ENCODE results near the gene SHROOM2.

SHROOM2 gene

DNA sequence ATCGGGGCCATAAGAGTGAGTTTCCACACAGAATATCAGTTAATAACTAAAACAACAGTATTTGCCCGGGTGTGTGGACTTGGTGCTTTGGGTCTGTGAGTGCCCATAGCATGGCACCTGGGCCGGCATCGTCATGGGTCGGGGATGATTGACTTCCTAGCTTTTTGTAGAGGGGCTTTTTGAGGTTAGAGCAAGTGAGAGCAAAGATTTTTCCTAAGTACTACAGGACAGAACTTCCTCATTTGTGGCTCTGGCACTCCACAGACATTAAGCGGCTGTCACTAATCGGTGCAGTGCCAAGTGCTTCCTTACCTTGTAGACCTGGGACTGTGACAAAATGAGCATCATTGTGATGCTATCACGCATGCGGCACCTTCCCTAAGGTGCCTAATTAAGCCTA is 81.0 kb downstream of the SHROOM2 start:
- no peaks in the 10 kb centered on the region for H3K4me1 ChIP-seq (ENCODE audit: insufficient read depth, low read length)
- no peaks in the 10 kb centered on the region for H3K9me3 ChIP-seq (ENCODE audit: low read length)
- H3K27me3 ChIP-seq (ENCODE audit: insufficient read depth, low read length), result no peaks in the 10 kb centered on the region
- no peaks in the 10 kb centered on the region for H3K36me3 ChIP-seq (ENCODE audit: insufficient read depth, low read length)
- H2AFZ ChIP-seq (ENCODE audit: low read depth, low read length), result no peak overlapping the region
- H3K4me3 ChIP-seq (ENCODE audit: low read length), result no peak overlapping the region

DNA sequence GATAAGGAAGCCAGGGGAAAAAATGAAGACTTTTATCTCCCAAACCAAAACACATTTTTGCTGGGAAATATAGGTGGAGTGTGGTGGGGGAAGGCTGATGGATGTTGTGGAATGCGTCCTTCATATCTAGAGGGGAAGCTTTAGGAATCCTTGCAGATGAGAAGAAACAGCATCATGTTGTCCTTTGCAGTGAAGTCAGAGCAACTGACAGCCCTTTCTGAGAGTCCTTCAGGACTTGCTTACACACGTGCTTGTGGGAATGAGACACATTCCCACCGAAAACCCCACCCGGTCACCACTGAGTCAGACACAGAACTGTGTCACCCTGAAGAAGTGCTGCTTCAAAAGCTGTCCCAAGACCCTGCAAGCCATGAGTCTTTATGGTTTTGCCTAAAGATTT is 81.5 kb downstream of the SHROOM2 start:
- Histone ChIP-seq H3K4me3 (ENCODE audit: low read length) (no peak overlapping the region), H3K9me3 (ENCODE audit: low read length) (no peaks in the 10 kb centered on the region), H3K4me1 (ENCODE audit: insufficient read depth, low read length) (no peaks in the 10 kb centered on the region), H2AFZ (ENCODE audit: low read depth, low read length) (no peak overlapping the region), H3K27me3 (ENCODE audit: insufficient read depth, low read length) (no peaks in the 10 kb centered on the region), H3K36me3 (ENCODE audit: insufficient read depth, low read length) (no peaks in the 10 kb centered on the region)

DNA sequence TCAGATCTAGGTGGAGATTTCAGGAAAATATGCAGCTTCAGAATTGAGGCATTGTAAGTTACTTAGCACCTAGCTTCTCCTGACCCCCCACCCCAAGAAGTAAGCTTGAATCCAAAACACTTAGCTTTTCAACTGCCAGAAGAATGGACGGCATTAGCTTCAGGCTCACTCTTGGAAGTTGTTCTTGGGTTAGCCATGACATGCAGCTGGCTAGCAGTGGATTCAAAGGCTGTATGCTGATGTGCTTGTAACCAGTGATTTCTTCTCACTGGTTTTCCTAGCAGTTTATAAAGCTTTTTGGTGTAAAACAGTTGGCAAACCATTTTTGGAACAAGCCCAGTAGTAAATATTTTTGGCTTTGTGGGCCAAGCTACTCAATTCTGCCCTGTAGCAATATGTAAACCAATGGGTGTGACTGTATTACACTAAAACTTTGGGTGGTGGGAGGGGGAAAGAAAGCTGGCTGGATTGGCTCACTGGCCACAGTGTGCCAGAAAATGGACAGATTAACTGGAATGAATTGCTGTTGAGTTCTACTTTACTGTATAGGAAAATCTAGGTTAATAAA is 85.6 kb downstream of the SHROOM2 start:
- Histone ChIP-seq H3K4me1 (ENCODE audit: insufficient read depth, low read length) (no peaks in the 10 kb centered on the region), H2AFZ (ENCODE audit: low read depth, low read length) (no peak overlapping the region), H3K4me3 (ENCODE audit: low read length) (no peak overlapping the region), H3K9me3 (ENCODE audit: low read length) (no peaks in the 10 kb centered on the region), H3K36me3 (ENCODE audit: insufficient read depth, low read length) (no peaks in the 10 kb centered on the region), H3K27me3 (ENCODE audit: insufficient read depth, low read length) (no peaks in the 10 kb centered on the region)

DNA sequence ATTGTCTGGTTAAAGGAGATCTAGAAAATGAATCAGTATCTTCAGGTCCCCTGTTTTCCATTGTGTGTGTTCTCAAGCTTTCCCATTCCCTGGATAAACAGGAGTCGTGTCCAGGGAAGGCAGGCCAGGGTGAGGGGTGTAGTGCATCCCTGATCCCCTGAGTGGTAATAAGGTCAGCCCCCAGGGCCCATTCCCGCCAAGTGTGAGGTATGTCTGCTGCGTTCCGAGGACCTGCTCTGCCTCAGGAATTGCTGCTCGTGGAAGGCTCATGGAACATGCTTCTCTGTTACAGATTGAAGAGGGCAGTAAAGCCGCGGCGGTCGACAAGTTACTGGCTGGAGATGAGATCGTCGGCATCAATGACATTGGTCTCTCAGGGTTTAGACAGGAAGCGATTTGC is 87.1 kb downstream of the SHROOM2 start:
- Histone ChIP-seq H3K36me3 (ENCODE audit: insufficient read depth, low read length) (no peaks in the 10 kb centered on the region), H3K4me1 (ENCODE audit: insufficient read depth, low read length) (peaks cover 5% of the 10 kb centered on the region), H3K4me3 (ENCODE audit: low read length) (no peak overlapping the region), H3K27me3 (ENCODE audit: insufficient read depth, low read length) (no peaks in the 10 kb centered on the region), H2AFZ (ENCODE audit: low read depth, low read length) (no peak overlapping the region), H3K9me3 (ENCODE audit: low read length) (no peaks in the 10 kb centered on the region)

DNA sequence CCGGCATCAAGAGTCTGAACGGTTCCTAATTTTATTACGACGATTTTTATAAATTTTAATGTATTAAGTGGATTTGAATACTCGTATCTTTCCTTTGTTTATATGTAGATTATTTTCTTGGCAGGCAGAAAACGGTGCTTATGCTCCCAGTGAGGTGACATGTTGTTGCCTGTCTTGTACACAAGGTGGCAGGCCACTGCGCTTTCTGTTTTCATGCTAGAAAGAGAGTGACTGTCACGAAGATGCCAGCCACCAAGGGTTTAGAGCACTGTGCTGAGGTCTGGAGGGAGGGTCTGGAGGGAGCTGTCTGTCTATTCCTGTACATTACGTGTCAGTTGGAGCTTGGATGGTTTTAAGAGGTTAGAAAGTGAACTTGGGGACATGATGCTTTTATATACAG is 87.7 kb downstream of the SHROOM2 start:
- Histone ChIP-seq H3K27me3 (ENCODE audit: insufficient read depth, low read length) (no peaks in the 10 kb centered on the region), H3K4me3 (ENCODE audit: low read length) (no peak overlapping the region), H3K36me3 (ENCODE audit: insufficient read depth, low read length) (no peaks in the 10 kb centered on the region), H2AFZ (ENCODE audit: low read depth, low read length) (no peak overlapping the region), H3K9me3 (ENCODE audit: low read length) (no peaks in the 10 kb centered on the region), H3K4me1 (ENCODE audit: insufficient read depth, low read length) (peaks cover 5% of the 10 kb centered on the region)

DNA sequence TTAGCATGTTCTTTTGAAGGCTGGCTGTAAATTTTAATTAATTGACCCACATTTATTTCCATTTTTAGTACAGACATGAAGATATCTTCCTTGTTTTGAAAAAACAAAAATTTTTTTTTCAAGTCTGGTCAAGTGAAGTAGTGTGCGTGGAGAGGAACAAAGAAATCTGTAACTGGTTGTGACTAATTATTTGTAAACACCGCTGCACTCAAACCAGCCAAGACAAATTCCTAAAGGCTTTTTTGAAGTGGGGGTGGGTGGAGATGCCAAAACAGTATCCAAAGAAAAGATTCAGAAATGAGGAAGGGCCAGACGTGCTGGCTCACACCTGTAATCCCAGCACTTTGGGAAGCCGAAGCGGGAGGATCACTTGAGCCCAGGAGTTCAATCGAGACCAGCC is 88.3 kb downstream of the SHROOM2 start:
- Histone ChIP-seq H2AFZ (ENCODE audit: low read depth, low read length) (no peak overlapping the region), H3K4me3 (ENCODE audit: low read length) (no peak overlapping the region), H3K4me1 (ENCODE audit: insufficient read depth, low read length) (peaks cover 5% of the 10 kb centered on the region), H3K36me3 (ENCODE audit: insufficient read depth, low read length) (no peaks in the 10 kb centered on the region), H3K27me3 (ENCODE audit: insufficient read depth, low read length) (no peaks in the 10 kb centered on the region), H3K9me3 (ENCODE audit: low read length) (no peaks in the 10 kb centered on the region)

DNA sequence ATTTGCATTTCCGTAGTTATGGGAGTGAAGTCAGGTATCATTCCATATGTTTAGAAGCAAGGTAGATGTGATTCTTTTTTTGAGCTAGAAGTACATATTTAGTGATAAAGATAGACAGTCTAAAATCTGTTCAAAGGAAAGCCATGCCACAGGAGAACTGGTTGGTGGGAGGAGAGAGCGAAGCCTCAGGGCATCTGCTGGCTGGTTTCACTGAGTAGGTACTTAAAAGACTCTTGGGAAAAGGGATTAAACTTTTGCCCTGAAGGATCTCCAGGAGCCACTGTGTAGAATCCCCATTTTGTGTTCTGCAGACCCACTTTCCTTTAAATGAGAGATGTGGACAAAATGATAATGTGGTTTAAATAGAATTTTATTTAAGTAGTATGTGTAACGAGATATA is 89.6 kb downstream of the SHROOM2 start:
- peaks cover 5% of the 10 kb centered on the region for H3K4me1 ChIP-seq (ENCODE audit: insufficient read depth, low read length)

DNA sequence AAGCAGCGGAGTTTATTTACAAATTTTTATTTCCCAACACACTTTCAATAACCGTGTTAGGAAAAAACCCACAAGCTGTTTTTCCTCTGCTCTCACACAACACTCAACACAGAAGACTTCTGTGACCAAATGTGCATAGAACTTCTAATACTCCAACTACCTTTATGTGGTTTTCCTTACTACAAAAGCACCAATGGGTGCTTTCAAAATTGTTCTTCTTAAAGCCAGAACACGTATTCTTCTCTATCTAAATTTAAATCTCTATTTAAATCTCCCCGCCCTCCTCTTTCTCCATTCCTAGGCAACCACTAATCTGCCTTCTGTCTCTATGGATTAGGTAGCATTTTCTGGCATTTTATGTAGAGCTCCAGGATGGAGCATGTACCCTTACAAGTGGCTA is 90.0 kb downstream of the SHROOM2 start:
- H3K4me1 ChIP-seq (ENCODE audit: insufficient read depth, low read length), result peaks cover 5% of the 10 kb centered on the region
- H3K9me3 ChIP-seq (ENCODE audit: low read length), result no peaks in the 10 kb centered on the region
- no peaks in the 10 kb centered on the region for H3K27me3 ChIP-seq (ENCODE audit: insufficient read depth, low read length)
- H3K4me3 ChIP-seq (ENCODE audit: low read length), result no peak overlapping the region
- H3K36me3 ChIP-seq (ENCODE audit: insufficient read depth, low read length), result no peaks in the 10 kb centered on the region
- H2AFZ ChIP-seq (ENCODE audit: low read depth, low read length), result no peak overlapping the region

More for the DNA sequence above, 89.6 kb downstream of the SHROOM2 start:
- Histone ChIP-seq H3K9me3 (ENCODE audit: low read length) (no peaks in the 10 kb centered on the region), H2AFZ (ENCODE audit: low read depth, low read length) (no peak overlapping the region), H3K27me3 (ENCODE audit: insufficient read depth, low read length) (no peaks in the 10 kb centered on the region), H3K36me3 (ENCODE audit: insufficient read depth, low read length) (no peaks in the 10 kb centered on the region), H3K4me3 (ENCODE audit: low read length) (no peak overlapping the region)

DNA sequence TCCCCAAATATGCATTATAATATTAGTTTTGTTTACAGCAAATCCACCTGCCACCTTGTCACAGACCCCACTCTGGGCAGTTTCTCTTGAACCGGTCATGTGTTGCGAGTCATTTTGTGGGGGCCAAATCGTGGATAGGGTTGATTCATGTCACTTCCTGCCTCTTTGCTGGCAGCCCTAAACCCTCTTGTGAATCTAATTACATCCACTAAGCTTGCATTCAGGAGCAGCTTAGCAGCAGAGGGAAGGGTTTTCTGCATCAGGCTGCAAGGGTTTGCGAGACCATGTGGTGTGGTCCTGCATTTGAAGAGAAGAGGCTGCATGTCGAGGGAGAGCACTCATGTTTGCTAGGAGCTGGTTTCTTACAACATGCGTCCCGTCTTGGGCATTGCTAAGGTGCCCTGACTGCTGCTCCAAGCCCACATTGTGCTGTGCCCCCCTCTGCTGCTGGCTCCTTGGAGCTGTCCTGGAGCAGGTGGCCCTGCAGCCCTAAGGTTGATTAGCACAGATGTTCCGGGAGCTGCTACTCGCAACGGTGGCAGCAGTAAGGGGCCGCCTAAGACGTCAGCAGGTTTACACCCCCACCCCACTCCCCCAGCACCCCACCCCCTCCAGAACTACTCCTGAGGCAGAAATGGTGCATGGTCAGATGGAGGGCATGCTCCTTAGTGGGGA is 92.1 kb downstream of the SHROOM2 start:
- no peaks in the 10 kb centered on the region for H3K36me3 ChIP-seq (ENCODE audit: insufficient read depth, low read length)
- H2AFZ ChIP-seq (ENCODE audit: low read depth, low read length), result no peak overlapping the region
- H3K4me3 ChIP-seq (ENCODE audit: low read length), result no peak overlapping the region
- no peaks in the 10 kb centered on the region for H3K9me3 ChIP-seq (ENCODE audit: low read length)
- H3K27me3 ChIP-seq (ENCODE audit: insufficient read depth, low read length), result no peaks in the 10 kb centered on the region
- peaks cover 5% of the 10 kb centered on the region for H3K4me1 ChIP-seq (ENCODE audit: insufficient read depth, low read length)

DNA sequence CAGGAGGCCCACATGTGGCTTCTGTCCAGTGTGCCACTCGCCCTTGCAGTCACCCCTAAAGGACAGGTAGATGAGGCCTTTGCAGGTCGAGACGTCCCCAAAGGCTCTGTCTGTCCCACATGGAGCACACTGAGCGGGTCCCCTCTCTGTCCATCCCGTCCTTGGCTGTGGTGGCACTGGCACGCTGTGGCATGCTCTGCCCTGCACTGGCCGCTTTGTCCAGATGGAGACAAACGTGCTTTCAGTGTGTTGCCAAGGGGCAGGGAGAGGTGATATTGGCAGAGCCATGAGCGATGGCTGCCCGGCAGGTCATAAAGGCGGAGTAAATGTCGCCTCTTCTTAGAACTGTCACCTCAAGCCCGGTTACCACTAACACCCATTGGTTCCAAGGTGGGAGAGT is 94.0 kb downstream of the SHROOM2 start:
- H3K9me3 ChIP-seq (ENCODE audit: low read length), result no peaks in the 10 kb centered on the region
- H3K36me3 ChIP-seq (ENCODE audit: insufficient read depth, low read length), result no peaks in the 10 kb centered on the region
- no peak overlapping the region for H2AFZ ChIP-seq (ENCODE audit: low read depth, low read length)
- H3K4me3 ChIP-seq (ENCODE audit: low read length), result no peak overlapping the region
- no peaks in the 10 kb centered on the region for H3K27me3 ChIP-seq (ENCODE audit: insufficient read depth, low read length)
- H3K4me1 ChIP-seq (ENCODE audit: insufficient read depth, low read length), result peaks cover 5% of the 10 kb centered on the region

DNA sequence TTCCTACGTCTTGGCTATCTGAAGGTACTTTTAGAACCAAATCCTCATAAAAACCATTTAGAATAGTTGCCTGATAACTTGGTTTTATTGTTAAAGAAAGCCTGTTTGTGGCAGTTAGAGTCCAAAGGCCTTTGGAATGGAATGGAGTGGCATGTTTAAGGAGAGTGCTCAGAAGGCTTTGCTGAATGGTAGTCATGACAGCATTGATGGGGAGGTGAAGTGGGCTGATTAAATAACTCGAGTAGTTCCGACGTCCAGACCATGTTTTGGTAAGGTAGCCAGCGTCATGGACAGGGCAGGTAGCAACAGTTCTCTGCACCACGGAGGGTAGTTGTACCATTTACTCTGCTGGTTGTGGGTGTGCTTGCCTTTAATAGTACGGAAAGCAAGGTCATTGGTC is 94.6 kb downstream of the SHROOM2 start:
- Histone ChIP-seq H3K4me3 (ENCODE audit: low read length) (no peak overlapping the region), H2AFZ (ENCODE audit: low read depth, low read length) (no peak overlapping the region), H3K9me3 (ENCODE audit: low read length) (no peaks in the 10 kb centered on the region), H3K27me3 (ENCODE audit: insufficient read depth, low read length) (no peaks in the 10 kb centered on the region), H3K36me3 (ENCODE audit: insufficient read depth, low read length) (no peaks in the 10 kb centered on the region), H3K4me1 (ENCODE audit: insufficient read depth, low read length) (peaks cover 5% of the 10 kb centered on the region)

DNA sequence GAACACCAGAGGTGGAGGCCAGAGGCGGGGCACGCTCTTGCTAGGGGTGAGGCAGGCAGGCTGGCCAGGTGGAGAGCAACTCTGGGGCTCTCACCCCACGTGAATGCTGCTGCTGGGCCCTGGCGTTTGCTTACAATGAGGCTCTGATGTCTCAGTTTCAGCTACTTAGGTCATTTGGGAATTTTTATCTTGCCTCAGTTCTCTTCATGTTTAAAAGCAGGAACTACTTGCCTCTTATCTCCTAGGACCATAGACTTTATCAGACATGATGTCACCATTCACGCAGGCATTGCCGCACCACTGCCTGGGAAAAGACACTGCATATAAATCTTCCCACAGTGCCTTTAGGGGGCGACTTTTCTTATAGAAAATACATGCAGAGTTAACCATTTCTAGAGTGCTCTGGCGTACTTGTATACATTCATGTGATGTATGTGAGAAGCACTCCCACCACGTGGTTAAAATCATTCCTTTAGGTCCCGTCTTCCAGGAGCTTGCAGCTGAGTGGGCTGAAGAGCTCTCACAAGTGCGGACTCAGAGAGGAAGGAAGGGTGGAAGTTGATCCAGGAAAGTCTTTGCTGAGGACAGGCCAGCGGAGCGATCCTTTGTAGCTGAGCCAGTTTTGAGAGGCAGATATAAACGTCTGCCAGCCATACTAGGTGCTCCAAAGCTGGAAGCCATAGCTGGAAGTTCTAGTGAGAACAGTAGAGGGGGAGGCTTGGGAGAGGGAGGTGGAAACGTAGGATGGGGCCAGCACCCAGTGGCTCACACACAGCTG is 96.6 kb downstream of the SHROOM2 start:
- Histone ChIP-seq H3K4me3 (ENCODE audit: low read length) (no peak overlapping the region), H3K36me3 (ENCODE audit: insufficient read depth, low read length) (no peaks in the 10 kb centered on the region), H3K27me3 (ENCODE audit: insufficient read depth, low read length) (no peaks in the 10 kb centered on the region), H3K4me1 (ENCODE audit: insufficient read depth, low read length) (peaks cover 3% of the 10 kb centered on the region), H2AFZ (ENCODE audit: low read depth, low read length) (no peak overlapping the region), H3K9me3 (ENCODE audit: low read length) (no peaks in the 10 kb centered on the region)

DNA sequence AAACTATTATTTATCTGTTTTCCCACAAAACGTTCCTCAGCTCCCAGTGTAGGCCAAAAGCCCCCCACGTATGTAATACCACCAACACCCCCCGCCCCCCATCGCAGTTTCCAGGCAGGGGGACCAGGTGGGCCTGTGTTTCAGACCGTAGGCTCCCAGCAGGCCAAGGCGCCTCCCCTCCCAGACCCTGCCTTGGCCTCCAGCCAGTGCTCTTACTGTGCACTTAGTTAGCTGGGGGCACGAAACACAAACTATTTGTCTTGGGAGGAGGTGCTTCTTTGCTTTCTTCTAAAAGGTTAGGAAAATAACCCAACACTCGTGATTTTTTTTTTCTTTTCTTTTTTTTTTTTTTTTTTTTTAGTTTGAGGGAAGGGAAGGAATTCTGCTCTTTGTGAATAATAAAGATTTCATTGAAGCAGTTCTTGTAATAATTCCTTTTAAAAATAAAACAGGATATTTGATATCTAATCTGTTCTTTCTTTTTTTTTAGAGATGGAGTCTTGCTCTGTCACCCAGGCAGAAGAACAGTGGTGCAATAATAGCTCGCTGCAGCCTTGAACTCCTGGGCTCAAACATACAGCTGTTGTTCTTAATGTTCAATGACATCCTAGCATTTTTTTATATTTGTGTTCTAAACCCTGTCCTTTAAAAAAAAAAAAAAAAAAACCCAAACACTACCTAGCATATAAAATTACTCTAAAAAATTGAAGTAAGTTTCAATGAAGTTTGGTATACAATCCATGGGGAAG is 98.0 kb downstream of the SHROOM2 start:
- no peaks in the 10 kb centered on the region for H3K4me1 ChIP-seq (ENCODE audit: insufficient read depth, low read length)
- H3K27me3 ChIP-seq (ENCODE audit: insufficient read depth, low read length), result no peaks in the 10 kb centered on the region
- no peak overlapping the region for H2AFZ ChIP-seq (ENCODE audit: low read depth, low read length)
- no peak overlapping the region for H3K4me3 ChIP-seq (ENCODE audit: low read length)
- H3K36me3 ChIP-seq (ENCODE audit: insufficient read depth, low read length), result no peaks in the 10 kb centered on the region
- H3K9me3 ChIP-seq (ENCODE audit: low read length), result no peaks in the 10 kb centered on the region
